K562 (cell line): Measurements from ENCODE around the gene GRK1. TPM values are rescaled to one million over a fixed set of nuclear protein-coding genes. Genes with fewer than 3 reads are reported as not detected.

ENCODE experiments used
- CBX2 ChIP-seq: fragments of 200-600 bp; sonication (generic); IDR thresholded peaks from one replicate; pipeline ENCODE4 v1.6.1; 2012; ENCODE audit warnings: mild to moderate bottlenecking, low read length, inconsistent platforms; ENCODE audit not compliant: insufficient read depth, poor library complexity, severe bottlenecking
- CEBPB ChIP-seq: fragments of 450-650 bp; IDR thresholded peaks from 2 replicates; pipeline ENCODE4 v1.6.1; 2016; ENCODE audit warnings: missing genetic modification characterization, missing compliant biosample characterization
- FOXM1 ChIP-seq, 2 experiments: fragments of 450-650 bp in 1 of 2; sonication (generic) in 1 of 2; formaldehyde crosslinking in 1 of 2; IDR thresholded peaks; 2 replicates each; pipeline versions ENCODE4 v1.6.1 to v1.9.0; 2017 to 2022; ENCODE audit warnings: low read depth in 2 of 2, mild to moderate bottlenecking in 2 of 2, missing genetic modification reagents in 1 of 2, moderate library complexity in 1 of 2
- HDAC1 ChIP-seq, 2 experiments: fragments of 450-650 bp; IDR thresholded peaks; 2 replicates each; pipeline ENCODE4 v1.6.1; 2016 to 2017; ENCODE audit warnings: inconsistent platforms in 1 of 2, mild to moderate bottlenecking in 1 of 2, moderate library complexity in 1 of 2
- MECOM ChIP-seq: fragments of 250-450 bp; sonication (Bioruptor Pico); IDR thresholded peaks from 2 replicates; pipeline ENCODE4 v1.8.0; 2022; ENCODE audit warnings: inconsistent platforms
- NR3C1 ChIP-seq: sonication (generic); formaldehyde crosslinking; IDR thresholded peaks from 2 replicates; pipeline ENCODE4 v1.8.1; 2022; ENCODE audit warnings: missing genetic modification reagents
- PRMT5 ChIP-seq: sonication (generic); formaldehyde crosslinking; IDR thresholded peaks from 2 replicates; pipeline ENCODE4 v1.5.0; 2020; ENCODE audit warnings: missing genetic modification reagents
- RBM22 ChIP-seq: fragments of 200-400 bp; formaldehyde crosslinking; IDR thresholded peaks from 2 replicates; pipeline ENCODE4 v1.6.1; 2018; ENCODE audit warnings: low read length, low read depth; ENCODE audit not compliant: poor library complexity, severe bottlenecking
- SOX6 ChIP-seq: fragments of 450-650 bp; IDR thresholded peaks from 2 replicates; pipeline ENCODE4 v1.6.1; 2014; ENCODE audit warnings: mild to moderate bottlenecking
- ZFX ChIP-seq: sonication (generic); formaldehyde crosslinking; IDR thresholded peaks from 2 replicates; pipeline ENCODE4 v1.8.0; 2022; ENCODE audit warnings: mild to moderate bottlenecking, missing genetic modification reagents, moderate library complexity
- ZNF263 ChIP-seq: sonication (generic); formaldehyde crosslinking; IDR thresholded peaks from 2 replicates; pipeline ENCODE4 v1.8.0; 2022; ENCODE audit warnings: mild to moderate bottlenecking, missing genetic modification reagents, borderline replicate concordance
- ZNF668 ChIP-seq: fragments of 250-450 bp; sonication (Bioruptor Pico); IDR thresholded peaks from 2 replicates; pipeline ENCODE4 v1.8.0; 2022; ENCODE audit warnings: mild to moderate bottlenecking, inconsistent platforms
- polyA plus RNA-seq, 8 experiments: library from polyadenylated mRNA; depleted of rRNA in 4 of 8; stranded (reverse) in 5 of 8; unstranded in 3 of 8; fragments of >200 nt; fragmentation: Nextera tagmentation in 2 of 8; fragmentation: Illumina TruSeq in 1 of 8; extraction: Ambion mirVana in 2 of 8; extraction: Trizol in 1 of 8; gene quantifications; 2 replicates each; pipeline versions ENCODE4 v1.2.1 to v1.2.3, GENCODE V29; 2011 to 2014; ENCODE audit warnings: inconsistent platforms in 1 of 8, missing spikeins in 1 of 8
- total RNA-seq, 7 experiments: library from RNA; depleted of rRNA in 6 of 7; stranded (reverse); fragments of >200 nt in 6 of 7; fragmentation: Illumina TruSeq in 2 of 7; extraction: Trizol in 2 of 7; gene quantifications; 2 replicates each; pipeline versions ENCODE4 v1.2.1 to v1.2.3, GENCODE V29; 2011 to 2021; ENCODE audit warnings: low replicate concordance in 1 of 7
- TF ChIP-seq, protein P1 (sequence below): fragments of 250-450 bp; sonication (Bioruptor Pico); IDR thresholded peaks from 2 replicates; pipeline ENCODE4 v1.8.0; 2021; ENCODE audit warnings: mild to moderate bottlenecking, moderate library complexity
- TF ChIP-seq, protein P2 (sequence below): fragments of 450-650 bp; IDR thresholded peaks from 2 replicates; pipeline ENCODE4 v1.6.1; 2016; ENCODE audit warnings: borderline replicate concordance
- TF ChIP-seq, protein P3 (sequence below): sonication (generic); formaldehyde crosslinking; IDR thresholded peaks from 2 replicates; pipeline ENCODE4 v1.8.0; 2022; ENCODE audit warnings: mild to moderate bottlenecking, missing genetic modification reagents, borderline replicate concordance
- TF ChIP-seq, protein P4 (sequence below): sonication (generic); formaldehyde crosslinking; IDR thresholded peaks from 2 replicates; pipeline ENCODE4 v1.8.0; 2022; ENCODE audit warnings: mild to moderate bottlenecking, low read depth, missing genetic modification reagents
- TF ChIP-seq, protein P5 (sequence below): IDR thresholded peaks from 2 replicates; pipeline ENCODE4 v1.6.1; 2014; ENCODE audit warnings: antibody characterized with exemption

The GRK1 gene
- total and polyA plus RNA-seq, 9 of the 15 experiments (the other 6 are each of a cell fraction or from before 2014, with no cell fraction given) = 0.09 TPM; not detected in 8

DNA sequence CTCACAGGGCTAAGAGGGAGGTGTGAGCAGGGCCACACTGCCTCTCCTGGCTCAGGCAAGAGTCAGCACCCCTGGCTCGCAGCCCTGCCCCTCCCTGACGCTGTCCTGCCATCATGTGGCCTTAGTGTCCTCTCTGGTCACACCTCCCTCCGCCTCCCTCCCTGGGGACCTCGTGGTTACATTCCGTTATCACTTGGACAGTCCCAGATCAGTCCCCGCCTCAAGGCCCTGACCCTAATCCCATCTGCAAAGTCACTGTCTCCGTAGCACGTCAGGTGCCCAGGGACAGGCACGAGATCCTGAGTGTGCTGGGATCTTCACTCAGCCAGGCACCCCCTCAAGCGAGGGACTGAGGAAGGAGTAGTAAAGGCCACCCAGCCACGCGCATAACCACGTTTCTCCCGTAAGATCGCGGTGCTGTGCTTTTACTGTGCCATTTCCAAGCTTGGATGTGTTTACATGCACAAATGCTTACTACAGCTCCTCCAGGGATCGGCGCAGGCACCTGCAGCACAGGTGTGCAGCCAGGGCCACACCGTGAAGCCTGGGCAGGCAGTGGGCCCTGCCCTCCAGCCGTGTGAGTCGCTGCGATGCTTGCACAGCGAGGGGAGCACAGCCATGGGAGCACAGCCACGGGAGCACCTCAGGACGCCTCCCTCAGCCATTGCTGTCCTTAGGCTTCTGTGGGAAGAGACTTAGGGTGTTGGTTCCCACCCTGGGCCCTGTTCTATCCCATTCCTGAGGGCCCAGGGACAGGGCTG, 81.3 kb downstream of the GRK1 start (continued):
- TF ChIP-seq, protein P1, sequence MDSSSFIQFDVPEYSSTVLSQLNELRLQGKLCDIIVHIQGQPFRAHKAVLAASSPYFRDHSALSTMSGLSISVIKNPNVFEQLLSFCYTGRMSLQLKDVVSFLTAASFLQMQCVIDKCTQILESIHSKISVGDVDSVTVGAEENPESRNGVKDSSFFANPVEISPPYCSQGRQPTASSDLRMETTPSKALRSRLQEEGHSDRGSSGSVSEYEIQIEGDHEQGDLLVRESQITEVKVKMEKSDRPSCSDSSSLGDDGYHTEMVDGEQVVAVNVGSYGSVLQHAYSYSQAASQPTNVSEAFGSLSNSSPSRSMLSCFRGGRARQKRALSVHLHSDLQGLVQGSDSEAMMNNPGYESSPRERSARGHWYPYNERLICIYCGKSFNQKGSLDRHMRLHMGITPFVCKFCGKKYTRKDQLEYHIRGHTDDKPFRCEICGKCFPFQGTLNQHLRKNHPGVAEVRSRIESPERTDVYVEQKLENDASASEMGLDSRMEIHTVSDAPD (CRISPR knock-in tag) = no peak
- TF ChIP-seq, protein P2, sequence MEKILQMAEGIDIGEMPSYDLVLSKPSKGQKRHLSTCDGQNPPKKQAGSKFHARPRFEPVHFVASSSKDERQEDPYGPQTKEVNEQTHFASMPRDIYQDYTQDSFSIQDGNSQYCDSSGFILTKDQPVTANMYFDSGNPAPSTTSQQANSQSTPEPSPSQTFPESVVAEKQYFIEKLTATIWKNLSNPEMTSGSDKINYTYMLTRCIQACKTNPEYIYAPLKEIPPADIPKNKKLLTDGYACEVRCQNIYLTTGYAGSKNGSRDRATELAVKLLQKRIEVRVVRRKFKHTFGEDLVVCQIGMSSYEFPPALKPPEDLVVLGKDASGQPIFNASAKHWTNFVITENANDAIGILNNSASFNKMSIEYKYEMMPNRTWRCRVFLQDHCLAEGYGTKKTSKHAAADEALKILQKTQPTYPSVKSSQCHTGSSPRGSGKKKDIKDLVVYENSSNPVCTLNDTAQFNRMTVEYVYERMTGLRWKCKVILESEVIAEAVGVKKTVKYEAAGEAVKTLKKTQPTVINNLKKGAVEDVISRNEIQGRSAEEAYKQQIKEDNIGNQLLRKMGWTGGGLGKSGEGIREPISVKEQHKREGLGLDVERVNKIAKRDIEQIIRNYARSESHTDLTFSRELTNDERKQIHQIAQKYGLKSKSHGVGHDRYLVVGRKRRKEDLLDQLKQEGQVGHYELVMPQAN = no peak
- TF ChIP-seq, protein P3, sequence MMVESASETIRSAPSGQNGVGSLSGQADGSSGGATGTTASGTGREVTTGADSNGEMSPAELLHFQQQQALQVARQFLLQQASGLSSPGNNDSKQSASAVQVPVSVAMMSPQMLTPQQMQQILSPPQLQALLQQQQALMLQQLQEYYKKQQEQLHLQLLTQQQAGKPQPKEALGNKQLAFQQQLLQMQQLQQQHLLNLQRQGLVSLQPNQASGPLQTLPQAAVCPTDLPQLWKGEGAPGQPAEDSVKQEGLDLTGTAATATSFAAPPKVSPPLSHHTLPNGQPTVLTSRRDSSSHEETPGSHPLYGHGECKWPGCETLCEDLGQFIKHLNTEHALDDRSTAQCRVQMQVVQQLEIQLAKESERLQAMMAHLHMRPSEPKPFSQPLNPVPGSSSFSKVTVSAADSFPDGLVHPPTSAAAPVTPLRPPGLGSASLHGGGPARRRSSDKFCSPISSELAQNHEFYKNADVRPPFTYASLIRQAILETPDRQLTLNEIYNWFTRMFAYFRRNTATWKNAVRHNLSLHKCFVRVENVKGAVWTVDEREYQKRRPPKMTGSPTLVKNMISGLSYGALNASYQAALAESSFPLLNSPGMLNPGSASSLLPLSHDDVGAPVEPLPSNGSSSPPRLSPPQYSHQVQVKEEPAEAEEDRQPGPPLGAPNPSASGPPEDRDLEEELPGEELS (CRISPR knock-in tag) = 0 out of 2 replicates have a peak, but pooled peaks have one; percentile 66
- TF ChIP-seq RBM22 (no peak), HDAC1 (IDR thresholded peaks at IDR 0.05) (0 out of 4 replicates have a peak, but pooled peaks of 1 of the 2 experiments have one; percentile 40), ZNF263 (CRISPR knock-in tag) (peak; percentile 99), CEBPB (tag) (no peak), PRMT5 (no peak), MECOM (CRISPR knock-in tag) (peak; percentile 70), NR3C1 (CRISPR knock-in tag) (no peak), ZNF668 (CRISPR knock-in tag) (no peak), FOXM1 (IDR thresholded peaks at IDR 0.05; ENCODE audit: low read depth) (no peak), FOXM1 (CRISPR knock-in tag; IDR thresholded peaks at IDR 0.05; ENCODE audit: low read depth) (no peak), SOX6 (peak; percentile 70), ZFX (CRISPR knock-in tag) (peak; percentile 77), CBX2 (no peak)
- TF ChIP-seq, protein P4, sequence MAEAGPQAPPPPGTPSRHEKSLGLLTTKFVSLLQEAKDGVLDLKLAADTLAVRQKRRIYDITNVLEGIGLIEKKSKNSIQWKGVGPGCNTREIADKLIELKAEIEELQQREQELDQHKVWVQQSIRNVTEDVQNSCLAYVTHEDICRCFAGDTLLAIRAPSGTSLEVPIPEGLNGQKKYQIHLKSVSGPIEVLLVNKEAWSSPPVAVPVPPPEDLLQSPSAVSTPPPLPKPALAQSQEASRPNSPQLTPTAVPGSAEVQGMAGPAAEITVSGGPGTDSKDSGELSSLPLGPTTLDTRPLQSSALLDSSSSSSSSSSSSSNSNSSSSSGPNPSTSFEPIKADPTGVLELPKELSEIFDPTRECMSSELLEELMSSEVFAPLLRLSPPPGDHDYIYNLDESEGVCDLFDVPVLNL (CRISPR knock-in tag) = 0 out of 2 replicates have a peak, but pooled peaks have one; percentile 19
- TF ChIP-seq, protein P5, sequence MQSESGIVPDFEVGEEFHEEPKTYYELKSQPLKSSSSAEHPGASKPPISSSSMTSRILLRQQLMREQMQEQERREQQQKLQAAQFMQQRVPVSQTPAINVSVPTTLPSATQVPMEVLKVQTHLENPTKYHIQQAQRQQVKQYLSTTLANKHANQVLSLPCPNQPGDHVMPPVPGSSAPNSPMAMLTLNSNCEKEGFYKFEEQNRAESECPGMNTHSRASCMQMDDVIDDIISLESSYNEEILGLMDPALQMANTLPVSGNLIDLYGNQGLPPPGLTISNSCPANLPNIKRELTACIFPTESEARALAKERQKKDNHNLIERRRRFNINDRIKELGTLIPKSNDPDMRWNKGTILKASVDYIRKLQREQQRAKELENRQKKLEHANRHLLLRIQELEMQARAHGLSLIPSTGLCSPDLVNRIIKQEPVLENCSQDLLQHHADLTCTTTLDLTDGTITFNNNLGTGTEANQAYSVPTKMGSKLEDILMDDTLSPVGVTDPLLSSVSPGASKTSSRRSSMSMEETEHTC = peak; percentile 42
